Eye (tissue), 1 donor: ENCODE results near the gene ZBTB16.

Experiments
- DNase-seq: peaks from one replicate; pipeline ENCODE4 v3.0.0-alpha.2; 2015

Gene ZBTB16

DNA sequence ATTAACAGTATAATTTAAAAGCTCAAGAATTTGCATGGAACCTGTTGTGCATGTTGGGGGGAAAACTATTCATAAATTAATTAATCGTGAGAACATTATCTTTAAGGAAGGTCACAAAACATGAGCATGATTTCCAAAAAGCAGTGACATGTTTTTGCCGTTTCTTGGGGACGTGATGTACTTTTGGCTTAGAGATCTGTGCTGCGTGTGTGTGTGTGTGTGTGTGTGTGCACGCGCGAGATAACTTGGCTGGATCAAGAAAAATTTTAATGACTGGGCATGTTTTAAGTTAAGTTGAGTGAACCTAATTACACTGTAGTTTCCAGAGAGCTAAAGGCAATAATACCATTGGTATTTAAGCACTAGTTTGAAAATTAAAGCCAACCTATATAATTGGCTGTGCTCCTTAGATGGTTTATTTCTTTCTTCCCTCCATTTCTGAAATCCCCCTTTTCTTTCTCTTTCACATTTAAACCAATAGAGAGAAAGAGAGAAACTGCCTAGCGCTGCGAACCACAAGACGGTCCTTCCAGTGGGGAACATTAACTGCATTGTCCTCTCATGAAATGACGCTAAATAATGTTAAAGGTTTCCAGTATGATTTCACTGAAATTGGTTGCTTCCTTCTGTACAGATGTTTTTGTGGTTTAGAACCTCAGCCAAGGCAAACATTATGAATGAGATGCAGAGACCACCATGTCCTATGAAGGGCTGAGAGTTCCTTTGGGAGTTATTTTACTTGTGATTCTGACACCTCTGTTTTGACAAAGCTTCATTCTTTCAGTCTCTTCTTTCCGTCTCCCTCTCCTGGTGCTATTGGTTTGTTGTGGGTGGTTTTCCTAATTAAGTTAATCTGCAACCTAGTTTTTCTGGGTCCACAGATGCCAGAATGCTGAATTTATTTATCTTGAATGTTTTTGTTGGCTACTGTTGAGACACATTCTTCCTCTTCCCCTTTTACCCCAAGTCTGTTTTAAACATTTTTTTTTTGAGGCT lies 51.7 kb downstream of the ZBTB16 start:
- DNase-seq, result peak; percentile 76

DNA sequence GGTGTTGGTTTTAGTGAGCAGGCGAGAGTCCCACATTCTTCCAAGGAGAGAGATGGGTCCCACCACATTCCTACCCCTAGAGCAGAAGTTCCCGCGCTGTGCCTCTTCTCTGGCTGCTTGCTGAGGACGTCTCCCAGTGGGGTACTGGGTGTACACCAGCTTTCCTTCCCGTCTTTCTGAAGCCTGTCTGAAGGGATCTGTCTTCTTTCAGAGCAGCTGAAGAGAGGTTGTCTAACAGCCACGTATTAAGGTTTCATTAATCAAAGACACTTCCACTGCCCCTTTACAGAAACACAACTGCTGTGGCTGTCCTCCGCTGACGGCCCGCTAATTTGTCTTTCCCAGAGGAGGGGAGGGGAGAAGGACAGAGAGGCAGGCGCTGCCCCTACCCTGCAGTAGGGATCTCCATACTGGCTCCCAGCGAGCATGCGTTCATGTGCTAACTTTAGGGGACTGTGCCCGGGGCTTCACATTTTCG lies 56.0 kb downstream of the ZBTB16 start:
- peak; percentile 78 for DNase-seq

DNA sequence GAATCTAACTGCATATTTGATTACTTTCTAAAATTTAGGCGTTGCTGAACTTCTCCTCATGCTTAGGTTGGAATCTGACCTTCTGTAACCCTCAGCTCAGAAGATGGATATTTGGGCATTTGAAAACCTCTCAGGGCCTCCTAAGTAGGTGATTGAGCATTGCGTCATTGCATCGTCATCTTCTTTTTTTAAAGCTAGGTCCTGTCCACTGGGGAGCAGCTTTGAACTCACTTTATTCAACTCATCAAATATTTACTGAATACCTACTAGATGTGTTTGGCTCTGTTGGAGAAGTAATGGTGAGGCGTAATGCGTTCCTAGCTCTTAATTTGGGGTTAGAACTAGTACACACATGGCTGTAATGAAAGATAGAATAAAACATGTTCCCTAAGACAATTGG lies 56.8 kb downstream of the ZBTB16 start:
- peak; percentile 41 for DNase-seq

DNA sequence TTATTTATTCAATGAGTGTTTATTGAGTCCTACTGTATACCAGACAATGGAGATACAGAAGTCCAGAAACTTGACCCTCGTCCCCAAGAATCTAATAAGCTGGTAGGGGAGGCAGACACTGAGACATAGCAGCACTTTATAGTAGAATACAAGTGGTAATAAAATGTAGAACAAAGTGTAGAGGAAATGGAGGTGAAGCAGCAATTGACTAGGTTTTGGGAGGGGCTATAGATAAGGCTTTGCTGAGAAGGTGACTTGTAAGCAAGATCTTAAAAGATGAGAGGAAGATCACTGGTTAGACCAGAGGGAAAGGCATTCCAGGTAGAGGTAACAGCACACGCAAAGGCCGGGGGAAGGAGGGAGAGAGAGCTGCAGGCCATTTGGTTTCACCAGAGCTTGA lies 57.3 kb downstream of the ZBTB16 start:
- no peak for DNase-seq

DNA sequence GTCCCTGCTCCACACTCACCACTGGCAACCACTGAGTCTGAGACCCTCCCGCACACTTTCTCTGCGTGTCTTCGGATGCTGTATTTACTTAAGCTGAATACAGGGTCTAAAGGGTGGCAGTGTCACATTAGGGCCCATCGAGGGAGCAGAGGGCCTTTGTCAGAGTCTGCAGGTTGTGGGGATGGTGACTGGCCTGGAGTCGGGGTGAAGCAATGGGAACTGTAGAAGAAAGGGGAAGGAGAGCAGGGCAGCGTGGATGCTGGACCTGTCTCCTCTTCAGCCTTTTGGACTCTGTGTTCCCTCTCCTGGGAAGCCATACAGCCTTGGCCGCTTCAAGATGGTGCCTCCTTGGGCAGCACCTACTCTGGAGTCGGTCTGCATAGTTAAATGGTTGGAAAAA lies 61.1 kb downstream of the ZBTB16 start:
- no peak for DNase-seq

DNA sequence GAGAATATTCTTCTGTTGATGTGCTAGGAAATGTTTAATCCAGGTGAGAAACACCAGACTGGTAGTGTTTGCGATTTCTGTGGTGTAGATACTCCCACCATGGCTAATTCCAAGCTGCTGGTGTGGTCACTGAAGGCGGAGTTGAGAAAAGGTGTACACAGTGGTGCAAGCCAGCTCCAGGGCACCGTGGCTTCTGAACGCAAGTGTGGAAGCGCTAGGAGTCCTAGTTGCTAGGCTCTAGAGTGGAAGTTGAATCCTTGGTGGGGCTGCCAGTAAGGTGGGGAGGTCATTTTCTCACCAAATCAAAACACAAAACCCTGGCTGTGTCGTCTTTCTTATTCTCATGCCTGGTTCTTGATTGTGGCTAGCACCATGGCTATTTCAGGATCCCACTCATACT lies 61.6 kb downstream of the ZBTB16 start:
- DNase-seq, result no peak

DNA sequence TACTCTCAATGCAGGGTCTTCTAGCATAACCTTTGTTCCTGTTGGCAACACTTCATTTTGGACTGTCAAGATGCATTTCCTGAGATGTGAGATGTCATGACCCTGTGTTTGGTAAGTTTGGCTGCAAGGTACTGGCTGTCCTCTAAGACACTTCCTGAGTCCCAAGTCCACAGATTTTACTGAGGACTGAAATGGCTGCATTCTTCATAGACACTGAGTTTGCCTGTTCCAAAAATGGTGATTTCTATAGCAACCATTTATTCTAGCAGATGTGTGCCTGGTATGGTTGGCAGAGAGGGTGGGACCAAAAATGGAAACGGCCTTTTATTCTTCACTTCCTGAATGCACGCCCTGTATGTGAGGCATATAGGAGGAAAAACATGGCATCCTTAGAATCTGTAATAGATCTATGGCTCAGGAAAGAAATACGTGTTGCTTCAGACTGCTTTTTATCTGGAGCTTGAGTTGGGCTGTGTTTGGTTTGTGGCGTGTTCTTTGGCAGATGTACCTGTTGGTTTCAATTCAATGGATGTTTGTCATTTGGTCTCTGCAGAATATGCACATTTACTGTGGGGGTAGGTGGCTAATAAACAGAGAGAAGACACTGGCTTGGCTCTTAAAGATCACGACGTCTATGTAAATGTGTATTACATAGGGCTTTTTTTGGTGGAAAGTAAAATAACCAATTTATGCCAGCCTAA lies 62.4 kb downstream of the ZBTB16 start:
- no peak for DNase-seq

DNA sequence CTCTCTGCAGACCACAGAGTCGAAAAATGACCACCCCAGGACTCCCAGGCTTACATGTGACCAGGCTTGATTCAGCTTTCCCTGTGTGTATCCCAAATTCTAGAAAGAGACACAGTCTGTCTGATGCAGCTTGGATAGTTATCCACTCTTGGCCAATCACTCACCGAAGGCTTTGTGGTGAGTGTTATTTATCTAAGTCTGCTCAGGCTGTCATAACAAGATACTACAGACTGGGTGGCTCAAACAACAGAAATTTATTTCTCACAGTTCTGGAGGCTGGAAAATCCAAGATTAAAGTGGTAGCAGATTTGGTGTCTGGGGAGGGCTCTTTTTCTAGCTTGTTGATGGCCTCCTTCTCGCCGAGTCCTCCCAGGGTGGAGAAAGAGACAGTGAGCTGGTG lies 63.2 kb downstream of the ZBTB16 start:
- DNase-seq, result no peak

DNA sequence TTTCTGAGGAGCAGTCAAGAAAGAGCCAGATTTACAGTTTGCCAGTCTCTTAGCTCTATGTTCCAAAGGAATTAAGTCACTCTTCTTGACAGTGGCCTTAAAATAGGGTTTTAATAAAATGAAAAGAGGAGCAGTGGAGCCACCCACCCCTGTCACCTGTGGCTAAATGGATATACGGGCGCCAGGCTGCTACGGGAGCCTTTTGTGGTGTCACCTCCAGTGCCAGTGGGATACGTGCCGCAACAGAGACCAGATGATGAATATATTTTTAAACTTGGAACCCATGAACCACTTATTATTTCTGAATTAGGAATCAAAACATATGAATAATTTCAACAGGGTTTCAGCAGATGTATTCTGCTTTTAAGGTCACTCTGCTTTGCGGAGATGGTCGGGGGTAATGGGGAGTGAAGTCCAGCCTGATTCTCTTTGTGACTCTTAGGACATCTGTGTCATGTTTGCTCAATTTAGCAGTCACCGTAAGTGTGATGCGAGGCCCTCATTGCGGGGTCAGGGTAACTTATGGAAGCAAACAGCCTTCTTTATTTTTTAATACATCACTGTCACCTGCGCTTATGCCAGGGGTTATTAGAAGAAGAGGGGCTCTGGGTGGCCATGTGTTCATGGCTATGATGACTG lies 64.3 kb downstream of the ZBTB16 start:
- no peak for DNase-seq

DNA sequence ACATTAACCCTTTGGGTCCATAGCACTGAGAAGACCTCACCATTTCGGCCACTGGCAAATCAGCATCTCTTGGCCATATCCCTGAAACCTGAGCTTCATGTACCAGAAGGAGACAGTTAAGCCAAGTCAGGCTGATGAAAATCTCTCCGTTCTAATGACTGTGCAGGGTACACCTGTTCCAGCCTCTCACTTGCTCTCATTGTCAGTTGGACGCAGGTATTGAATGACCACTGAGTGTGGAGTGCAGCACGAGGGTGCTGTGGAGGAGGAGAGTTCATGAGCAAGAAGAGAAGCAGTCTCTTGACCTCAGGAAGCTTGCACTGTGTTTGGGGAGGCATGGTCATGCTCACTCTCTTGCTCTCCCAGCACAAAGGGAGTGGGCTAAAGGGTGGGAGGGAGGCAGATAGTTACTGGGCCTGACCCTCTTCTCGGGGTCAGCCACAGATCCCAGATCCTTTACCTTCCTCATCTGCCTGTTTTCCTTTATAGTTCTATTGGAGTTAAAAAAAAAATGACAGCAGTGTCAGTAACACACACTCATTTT lies 65.2 kb downstream of the ZBTB16 start:
- DNase-seq, result no peak

DNA sequence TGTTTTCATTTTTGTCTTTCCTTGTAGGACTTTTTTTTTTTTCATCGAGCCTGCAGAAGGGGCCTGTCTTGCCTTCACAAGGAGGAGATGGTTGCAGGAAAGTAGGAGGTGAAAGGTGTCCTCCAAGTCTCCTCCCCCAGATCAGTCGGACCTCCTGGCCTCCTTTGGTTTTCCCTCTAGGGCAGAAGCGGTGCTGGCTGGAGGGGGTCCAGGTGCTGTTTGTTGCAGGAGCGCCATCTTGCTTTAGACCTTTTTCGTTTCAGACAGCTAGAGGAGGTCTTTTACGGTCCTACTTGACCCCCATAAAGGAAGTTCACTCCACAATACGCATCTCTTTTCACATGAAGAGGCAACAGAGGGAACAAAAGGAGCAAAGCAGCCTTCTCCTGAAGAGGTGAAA lies 66.0 kb downstream of the ZBTB16 start:
- DNase-seq, result no peak

DNA sequence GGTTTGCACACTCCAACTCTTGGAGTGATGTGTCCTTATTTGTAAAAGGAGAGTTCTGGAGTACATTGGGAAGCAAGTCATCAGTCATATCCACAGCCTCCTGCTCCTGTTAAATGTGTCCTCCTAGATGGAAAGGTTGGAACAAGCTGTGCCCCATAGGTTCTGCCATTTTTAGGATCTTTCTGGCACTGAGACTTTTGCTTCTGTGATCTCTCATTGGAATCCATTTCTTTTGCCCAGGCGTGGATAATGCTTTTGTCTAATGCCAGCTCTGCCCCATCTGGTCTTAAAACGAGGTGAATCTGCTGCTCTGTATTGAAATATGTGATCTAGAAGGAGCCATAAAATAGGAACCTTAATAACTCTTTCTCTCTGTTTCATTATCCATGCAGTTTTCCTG lies 66.4 kb downstream of the ZBTB16 start:
- DNase-seq, result no peak

DNA sequence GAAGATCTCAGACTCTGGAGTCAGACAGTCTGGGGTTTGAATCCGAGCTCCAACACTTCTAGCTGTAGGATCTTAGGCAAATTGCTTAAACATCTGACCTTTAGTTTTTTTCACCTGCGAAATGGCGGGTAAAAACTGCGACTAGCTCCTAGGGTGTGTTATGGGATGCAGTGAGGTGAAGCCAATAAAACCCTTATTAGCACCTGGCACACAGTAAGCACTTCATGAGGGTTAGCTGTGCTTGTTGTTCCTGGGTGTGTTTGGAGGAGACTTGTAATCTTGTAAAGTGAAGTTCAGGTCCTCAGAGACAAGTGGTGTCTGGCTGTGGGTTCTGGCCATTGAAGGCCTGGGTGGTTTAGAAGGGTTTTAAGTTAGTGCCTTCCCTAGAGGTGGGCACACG lies 68.9 kb downstream of the ZBTB16 start:
- no peak for DNase-seq

DNA sequence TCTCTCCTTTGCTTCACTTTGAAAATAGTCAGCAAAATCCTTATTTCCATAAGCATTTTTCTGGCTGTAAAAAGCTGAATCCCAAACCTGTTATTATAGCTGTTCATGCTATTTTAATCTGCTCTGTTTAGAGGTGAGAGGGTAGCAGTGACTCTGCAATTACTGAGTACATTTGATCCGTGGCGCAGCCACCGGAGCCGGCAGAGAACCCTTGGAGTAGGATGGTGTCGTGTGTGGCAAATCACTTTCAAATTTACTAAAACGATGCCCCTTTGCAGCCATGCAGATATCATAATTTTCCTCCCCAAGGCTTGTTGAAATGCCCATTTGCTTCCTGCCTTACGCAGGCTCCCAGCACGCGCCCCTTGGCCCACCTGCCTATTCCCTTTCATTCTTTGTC lies 69.6 kb downstream of the ZBTB16 start:
- DNase-seq, result no peak

DNA sequence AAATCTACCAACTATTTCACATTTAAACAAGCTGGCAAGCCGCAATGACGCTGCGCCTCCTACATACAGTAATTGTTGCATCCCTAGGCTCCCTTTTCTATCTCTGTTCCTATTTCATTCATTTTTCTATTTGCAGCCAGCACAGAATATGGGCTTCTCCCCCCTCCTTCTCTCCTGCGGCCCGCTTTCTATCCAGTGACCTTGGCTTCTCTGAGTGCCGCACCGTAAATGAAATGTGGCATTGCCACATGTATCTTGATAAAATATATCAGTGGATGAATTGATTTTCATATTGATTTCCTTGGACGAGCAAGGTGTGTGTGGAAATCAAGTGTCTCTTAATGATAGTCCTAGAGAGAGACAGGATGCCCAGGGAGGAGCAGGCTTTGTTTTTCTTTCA lies 70.2 kb downstream of the ZBTB16 start:
- no peak for DNase-seq

DNA sequence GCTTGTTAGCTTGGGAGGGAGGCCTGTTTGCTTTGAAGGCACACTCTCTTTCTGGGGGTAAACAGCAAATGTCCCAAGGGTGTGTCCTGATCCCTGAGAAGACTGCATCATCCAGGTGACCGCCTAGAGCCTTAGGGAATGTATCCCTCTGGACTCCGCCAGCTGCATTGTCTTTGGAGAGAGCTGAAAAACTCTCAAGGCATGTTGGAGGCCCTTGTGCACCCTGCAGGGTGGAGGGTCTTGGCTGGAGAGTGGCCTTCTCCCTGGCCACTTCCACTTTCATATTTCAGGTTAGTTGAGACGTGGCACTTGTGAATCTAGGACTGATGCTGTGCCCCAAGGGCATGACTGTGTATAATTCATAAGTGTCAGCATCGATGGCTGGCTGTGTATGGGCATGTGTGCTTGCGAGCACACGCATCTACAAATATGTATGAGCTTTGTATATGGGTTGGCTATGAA lies 70.6 kb downstream of the ZBTB16 start:
- peak; percentile 55 for DNase-seq

DNA sequence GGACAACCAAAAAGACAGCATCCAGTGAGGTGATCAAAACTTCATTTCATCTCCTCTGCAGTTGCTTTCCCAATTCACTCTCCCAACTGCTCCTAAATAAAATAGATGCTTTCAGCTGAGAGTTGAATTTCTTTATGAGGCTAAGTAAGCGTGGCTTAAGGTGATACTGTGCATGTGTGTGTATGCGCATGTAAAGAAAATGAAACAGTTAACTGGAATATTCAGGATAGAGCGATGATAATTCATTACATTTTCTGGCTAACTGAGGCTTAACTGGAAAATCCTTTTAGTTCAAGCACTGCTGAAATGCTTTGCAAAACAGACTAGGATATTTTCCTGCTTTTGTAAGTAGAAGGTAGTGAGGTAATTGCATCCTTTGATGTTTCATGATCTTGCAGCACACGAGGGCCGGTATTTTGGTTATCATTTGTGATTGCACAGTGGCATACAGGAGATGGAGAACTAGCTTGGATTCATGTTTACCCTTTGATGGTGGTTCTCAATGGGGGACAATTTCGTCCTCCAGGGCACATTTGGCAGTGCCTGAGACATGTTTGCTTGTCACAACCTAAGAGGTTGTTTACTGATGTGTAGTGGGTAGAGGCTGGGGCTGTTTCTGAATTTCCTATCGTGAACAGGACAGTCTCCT lies 71.2 kb downstream of the ZBTB16 start:
- no peak for DNase-seq

DNA sequence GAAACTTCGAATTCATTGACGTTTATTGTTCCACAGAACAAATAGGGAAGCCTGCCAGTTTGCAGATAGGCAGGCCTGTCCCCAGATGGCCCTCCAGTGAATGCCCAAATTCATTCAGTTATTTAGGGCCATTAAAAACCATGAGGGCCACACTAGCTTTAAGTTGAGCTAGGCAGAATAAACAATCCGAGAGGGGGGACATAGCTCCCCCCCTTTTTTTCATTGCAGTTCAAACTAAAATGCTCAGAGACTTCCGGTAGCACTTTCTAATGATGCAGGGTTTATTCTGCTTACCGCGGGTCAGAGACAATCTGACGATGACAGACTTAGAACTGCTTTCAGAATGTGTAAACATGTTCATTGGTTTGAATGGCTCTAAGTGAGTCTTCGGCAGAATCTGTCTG lies 72.0 kb downstream of the ZBTB16 start:
- DNase-seq, result no peak

DNA sequence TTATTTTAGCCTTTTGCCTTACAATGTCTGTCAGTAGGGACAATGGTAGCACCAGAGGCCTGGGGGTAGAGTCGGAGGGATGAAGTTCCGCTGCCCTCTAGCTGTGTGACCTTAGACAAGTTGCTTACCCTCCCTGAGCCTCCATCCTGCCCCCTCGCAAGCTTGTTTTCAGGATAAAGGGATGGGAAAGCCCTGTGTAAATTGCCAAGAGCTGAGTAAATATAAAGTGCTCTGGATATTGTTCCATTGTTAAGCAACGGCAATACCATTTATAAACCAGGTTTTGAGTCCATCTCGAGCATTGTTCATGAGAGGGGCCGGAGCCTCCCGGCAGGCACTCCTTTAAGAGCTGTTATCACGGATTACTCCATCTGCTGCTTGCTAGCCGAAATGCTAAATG lies 72.9 kb downstream of the ZBTB16 start:
- DNase-seq, result no peak

DNA sequence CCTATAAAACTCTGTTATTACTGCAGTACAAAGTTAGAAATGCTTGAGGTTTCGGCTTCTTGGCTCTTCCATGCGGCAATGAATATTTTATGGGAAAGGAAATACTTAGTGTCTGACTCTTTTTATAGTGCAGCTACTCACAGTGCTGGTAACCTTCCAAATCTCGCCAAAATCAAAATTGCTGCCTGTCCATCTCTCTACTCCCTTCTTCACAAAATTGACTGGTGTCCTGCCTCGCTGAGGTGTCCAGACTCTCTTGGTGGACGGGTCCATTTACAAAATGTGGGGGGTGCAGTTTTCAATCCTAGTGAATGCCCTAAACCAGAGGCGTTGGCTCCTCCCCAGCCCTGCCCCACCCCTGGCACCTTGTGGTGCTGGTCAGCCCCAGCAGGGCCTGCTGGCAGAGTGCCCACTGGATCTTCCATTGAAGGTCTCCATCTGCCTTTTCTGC lies 73.5 kb downstream of the ZBTB16 start:
- no peak for DNase-seq

DNA sequence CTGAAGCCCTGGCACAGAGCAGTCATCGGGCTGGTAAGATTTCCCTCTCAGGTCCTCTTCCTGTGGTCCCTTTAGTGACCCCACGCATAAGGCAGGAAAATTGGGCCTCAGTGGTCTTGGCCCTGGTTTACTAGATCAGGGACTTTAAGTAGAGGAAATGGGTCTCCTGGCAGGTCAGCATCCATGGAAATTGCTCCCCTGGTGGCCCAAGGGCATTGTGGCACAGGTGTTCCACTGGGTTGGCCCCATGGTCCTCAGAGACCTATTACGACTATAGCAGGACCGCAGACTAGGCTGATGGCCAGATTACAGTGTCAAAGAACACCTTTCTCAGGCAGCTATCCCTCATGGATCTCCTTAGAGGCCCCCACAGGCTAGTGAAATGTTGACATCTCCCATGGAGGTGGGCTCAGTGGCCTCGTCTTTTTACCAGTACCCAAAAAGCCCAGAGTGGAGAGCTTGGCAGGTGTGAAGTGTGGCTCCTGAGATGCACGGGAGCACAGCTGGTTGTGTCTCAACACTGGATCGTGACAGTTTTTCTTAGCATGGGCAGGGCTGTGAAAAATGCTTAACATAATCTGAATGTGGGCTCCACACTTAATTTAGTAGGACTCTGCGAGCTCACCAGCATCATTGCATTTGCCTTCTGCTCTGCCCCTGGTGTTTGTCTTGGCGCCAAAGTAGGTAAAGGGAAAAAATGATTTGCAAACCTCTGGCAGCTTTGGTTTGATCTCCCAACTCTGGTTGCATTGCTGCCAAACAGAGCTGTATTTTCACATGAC lies 74.2 kb downstream of the ZBTB16 start:
- no peak for DNase-seq

DNA sequence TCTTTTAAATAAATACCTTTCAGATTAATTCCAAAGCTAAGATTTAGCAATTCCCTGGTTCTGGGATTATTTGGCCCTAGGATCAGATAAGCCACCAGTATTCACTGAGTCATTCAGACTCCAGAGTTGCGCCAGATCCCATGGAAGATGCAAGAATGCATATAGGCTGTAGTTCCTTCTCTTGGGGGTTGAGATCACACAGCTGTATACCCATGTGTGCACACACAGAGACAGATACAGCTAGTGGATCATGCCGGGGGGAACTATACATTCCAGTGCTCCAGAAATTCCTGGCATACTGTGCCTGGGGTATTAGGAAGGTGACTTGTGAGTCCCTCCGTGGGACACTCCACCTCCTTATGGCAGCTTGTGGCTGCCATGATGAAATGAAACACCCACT lies 75.4 kb downstream of the ZBTB16 start:
- no peak for DNase-seq
